AG10803 (cell line): ENCODE measurements around the gene F2R.
A peak's percentile ranks its signal among the peaks of the same experiment; 100 is the strongest.
"Not testable (repeated sequence)": the region's sequence is repeated elsewhere in the genome, so short reads cannot be mapped to it uniquely, and the experiment has no call there.

ENCODE experiments used
- DNase-seq: peaks from one replicate; pipeline ENCODE4 v3.0.0; 2010; ENCODE audit warnings: low read depth
- H3K4me3 ChIP-seq: 2 replicates; pipeline ENCODE4 v1.5.1; 2011; ENCODE audit warnings: mild to moderate bottlenecking, low read length, control low read depth
- TF ChIP-seq, protein P1 (sequence below): conservative IDR thresholded peaks from 2 replicates; pipeline ENCODE4 v1.5.1; 2011; ENCODE audit warnings: mild to moderate bottlenecking, low read length, control low read depth, inconsistent platforms

F2R gene

DNA sequence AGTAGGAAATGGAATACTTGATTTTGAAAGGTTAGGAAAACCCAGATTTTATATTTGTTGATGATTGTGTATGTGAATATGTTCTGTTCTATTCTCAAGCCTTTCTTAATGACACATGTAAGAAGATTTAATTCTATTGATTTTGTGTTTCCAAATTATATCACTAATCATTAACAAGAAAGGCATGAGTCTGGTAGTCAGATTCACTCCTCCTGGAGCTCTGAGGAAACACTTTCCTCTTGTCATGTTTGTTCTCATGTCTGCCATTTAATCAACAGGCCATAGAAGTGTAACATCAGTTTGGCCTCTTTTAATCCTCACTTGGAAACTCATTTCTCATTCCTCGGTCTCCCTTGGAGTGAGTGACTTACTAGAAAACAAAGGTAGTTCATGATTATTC, 40.6 kb upstream of the F2R start:
- no peak overlapping the region for H3K4me3 ChIP-seq
- no peak for DNase-seq

DNA sequence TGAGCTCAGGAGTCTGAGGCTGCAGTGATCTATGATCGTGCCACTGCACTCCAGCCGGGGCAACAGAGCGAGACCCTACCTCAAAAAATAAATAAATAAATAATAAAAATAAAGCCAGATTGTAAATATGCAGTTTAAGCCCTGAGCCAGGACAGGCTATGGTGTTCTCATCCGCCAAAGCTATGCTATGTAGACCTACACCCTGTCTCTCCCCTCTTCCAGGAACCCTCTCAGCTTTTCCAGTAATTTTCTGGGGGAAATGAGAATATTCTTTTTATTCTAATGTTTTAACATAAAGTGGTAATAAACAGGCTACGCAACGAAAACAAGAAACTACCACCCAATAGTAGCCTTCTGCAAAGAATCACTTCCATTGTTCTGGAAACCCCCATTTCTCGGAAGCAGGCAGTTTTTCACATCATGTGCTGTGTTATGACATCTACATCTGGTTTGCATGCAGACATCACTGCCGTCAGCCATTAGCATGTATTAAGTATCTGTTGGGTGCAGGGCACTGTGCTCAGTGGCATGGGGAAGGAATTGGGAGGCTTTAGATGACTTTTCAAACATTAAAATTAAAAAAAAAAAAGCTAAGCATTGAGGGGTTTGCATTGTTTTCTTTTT, 38.0 kb upstream of the F2R start:
- TF ChIP-seq, protein P1, sequence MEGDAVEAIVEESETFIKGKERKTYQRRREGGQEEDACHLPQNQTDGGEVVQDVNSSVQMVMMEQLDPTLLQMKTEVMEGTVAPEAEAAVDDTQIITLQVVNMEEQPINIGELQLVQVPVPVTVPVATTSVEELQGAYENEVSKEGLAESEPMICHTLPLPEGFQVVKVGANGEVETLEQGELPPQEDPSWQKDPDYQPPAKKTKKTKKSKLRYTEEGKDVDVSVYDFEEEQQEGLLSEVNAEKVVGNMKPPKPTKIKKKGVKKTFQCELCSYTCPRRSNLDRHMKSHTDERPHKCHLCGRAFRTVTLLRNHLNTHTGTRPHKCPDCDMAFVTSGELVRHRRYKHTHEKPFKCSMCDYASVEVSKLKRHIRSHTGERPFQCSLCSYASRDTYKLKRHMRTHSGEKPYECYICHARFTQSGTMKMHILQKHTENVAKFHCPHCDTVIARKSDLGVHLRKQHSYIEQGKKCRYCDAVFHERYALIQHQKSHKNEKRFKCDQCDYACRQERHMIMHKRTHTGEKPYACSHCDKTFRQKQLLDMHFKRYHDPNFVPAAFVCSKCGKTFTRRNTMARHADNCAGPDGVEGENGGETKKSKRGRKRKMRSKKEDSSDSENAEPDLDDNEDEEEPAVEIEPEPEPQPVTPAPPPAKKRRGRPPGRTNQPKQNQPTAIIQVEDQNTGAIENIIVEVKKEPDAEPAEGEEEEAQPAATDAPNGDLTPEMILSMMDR, result no peak
- no peak overlapping the region for H3K4me3 ChIP-seq
- no peak for DNase-seq

More for the DNA sequence above, 40.6 kb upstream of the F2R start:
- TF ChIP-seq, protein P1, result no peak

GRCh38 chr5:76679231-76679630, 36.7 kb upstream of the F2R start:
- DNase-seq, result peak; percentile 75
- no peak overlapping the region for H3K4me3 ChIP-seq
- TF ChIP-seq, protein P1, result no peak

DNA sequence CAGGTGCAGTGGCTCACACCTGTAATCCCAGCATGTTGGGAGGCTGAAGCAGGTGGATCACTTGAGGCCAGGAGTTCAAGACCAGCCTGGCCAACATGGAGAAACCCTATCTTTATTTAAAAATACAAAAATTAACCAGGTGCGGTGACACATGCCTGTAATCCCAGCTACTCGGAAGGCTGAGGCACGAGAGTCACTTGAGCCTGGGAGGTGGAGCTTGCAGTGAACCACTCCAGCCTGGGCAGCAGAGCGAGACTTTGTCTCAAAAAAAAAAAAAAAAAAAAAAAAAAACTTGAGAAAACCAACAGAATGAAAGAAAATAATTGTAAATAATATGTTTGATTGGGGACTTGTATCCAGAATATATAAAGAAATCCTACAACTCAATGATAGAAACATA, 35.1 kb upstream of the F2R start:
- not testable (repeated sequence) for DNase-seq, H3K4me3 ChIP-seq

- TF ChIP-seq, protein P1, result no peak
Observed at GRCh38 chr5:76681287-76681686, 34.6 kb upstream of the F2R start.

DNA sequence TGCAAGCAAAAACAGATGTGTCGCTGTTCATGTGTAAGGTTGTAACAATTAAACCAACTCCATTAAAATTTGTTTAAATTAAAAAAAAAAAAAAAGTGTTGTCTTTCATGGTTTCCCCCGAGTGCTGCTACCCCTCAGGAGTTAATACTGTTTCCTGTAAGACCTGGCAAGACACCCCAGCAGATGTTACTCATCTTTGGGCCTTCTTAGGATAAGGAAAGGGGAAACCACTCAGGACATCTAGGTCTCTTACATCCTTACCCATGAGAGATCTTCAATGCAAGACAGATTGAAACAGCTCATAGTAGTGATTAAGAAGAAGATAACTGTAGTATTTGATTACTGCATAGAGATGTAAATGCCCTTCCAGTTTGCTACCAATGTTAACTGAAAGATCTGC, 33.5 kb upstream of the F2R start:
- no peak for DNase-seq
- TF ChIP-seq, protein P1, result no peak
- no peak overlapping the region for H3K4me3 ChIP-seq

More at GRCh38 chr5:76681287-76681686, 34.6 kb upstream of the F2R start:
- H3K4me3 ChIP-seq, result no peak overlapping the region
- no peak for DNase-seq

GRCh38 chr5:76683816-76684731, 31.9 kb upstream of the F2R start:
- TF ChIP-seq, protein P1, result no peak
- DNase-seq, result no peak
- H3K4me3 ChIP-seq, result no peak overlapping the region
